ENCODE measurements around the gene TP53RK.

Gene TP53RK

GRCh38 chr20:46691196-46691595, 2.0 kb upstream of the TP53RK start:
- no peak for TF ChIP-seq CTCF (conservative IDR thresholded peaks at IDR 0.05)
- no peak for TF ChIP-seq ZFX (IDR thresholded peaks at IDR 0.05)
- no peak overlapping the region for H3K27ac ChIP-seq

GRCh38 chr20:46690219-46691106, 1.2 kb upstream of the TP53RK start:
- H3K27ac ChIP-seq: peak overlapping the region; percentile 98; the same call in 1 of the 2 replicates
- TF ChIP-seq ZFX (IDR thresholded peaks at IDR 0.05): no peak
- TF ChIP-seq CTCF (conservative IDR thresholded peaks at IDR 0.05): no peak

- peak overlapping the region; percentile 98 for H3K27ac ChIP-seq
- TF ChIP-seq CTCF (conservative IDR thresholded peaks at IDR 0.05) (no peak), ZFX (IDR thresholded peaks at IDR 0.05) (no peak)
Measured at GRCh38 chr20:46689754-46690085, 476 bp upstream of the TP53RK start.

GRCh38 chr20:46688151-46689081, 828 bp downstream of the TP53RK start:
- no peak for TF ChIP-seq ZFX (IDR thresholded peaks at IDR 0.05)
- no peak for TF ChIP-seq CTCF (conservative IDR thresholded peaks at IDR 0.05)
- peak overlapping the region; percentile 98 for H3K27ac ChIP-seq

- peak overlapping the region; percentile 76 for H3K27ac ChIP-seq
Measured at GRCh38 chr20:46683939-46684750, 5.1 kb downstream of the TP53RK start.

GRCh38 chr20:46683668-46683938, 5.6 kb downstream of the TP53RK start:
- TF ChIP-seq CTCF (conservative IDR thresholded peaks at IDR 0.05): no peak
- no peak for TF ChIP-seq ZFX (IDR thresholded peaks at IDR 0.05)
- H3K27ac ChIP-seq: peak overlapping the region; percentile 76

More at GRCh38 chr20:46683939-46684750, 5.1 kb downstream of the TP53RK start:
- TF ChIP-seq ZFX (IDR thresholded peaks at IDR 0.05): no peak
- no peak for TF ChIP-seq CTCF (conservative IDR thresholded peaks at IDR 0.05)
